BE2C (cell line): ENCODE results near the gene MLC1. TPM values are rescaled to one million over a fixed set of nuclear protein-coding genes. Genes with fewer than 3 reads are reported as not detected.

Experiments
- DNase-seq: peaks from one replicate; pipeline ENCODE4 v3.0.0-alpha.2; 2020
- H3K27me3 ChIP-seq: fragments of 250-450 bp; sonication (Bioruptor Pico); 2 replicates; pipeline ENCODE4 v1.5.1; 2020; ENCODE audit warnings: mild to moderate bottlenecking
- H3K36me3 ChIP-seq: fragments of 250-450 bp; sonication (Bioruptor Pico); 2 replicates; pipeline ENCODE4 v1.5.1; 2020; ENCODE audit warnings: mild to moderate bottlenecking
- H3K4me1 ChIP-seq: fragments of 250-450 bp; sonication (Bioruptor Pico); 2 replicates; pipeline ENCODE4 v1.5.1; 2020
- H3K4me3 ChIP-seq: 2 replicates; pipeline ENCODE4 v1.5.1; 2011; ENCODE audit warnings: low read depth, low read length
- H3K9me3 ChIP-seq: fragments of 250-450 bp; sonication (Bioruptor Pico); 2 replicates; pipeline ENCODE4 v1.5.1; 2020
- polyA plus RNA-seq: library from polyadenylated mRNA; unstranded; fragments of >200 nt; gene quantifications from one replicate; pipeline ENCODE4 v1.2.1, GENCODE V29; 2012; ENCODE audit warnings: low read depth, missing spikeins; ENCODE audit not compliant: insufficient read length, insufficient read depth
- TF ChIP-seq, protein P1 (sequence below): IDR thresholded peaks from 2 replicates; pipeline ENCODE4 v1.5.1; 2012; ENCODE audit warnings: mild to moderate bottlenecking, low read depth, low read length

MLC1 gene
- polyA plus RNA-seq: not detected

- TF ChIP-seq, protein P1, sequence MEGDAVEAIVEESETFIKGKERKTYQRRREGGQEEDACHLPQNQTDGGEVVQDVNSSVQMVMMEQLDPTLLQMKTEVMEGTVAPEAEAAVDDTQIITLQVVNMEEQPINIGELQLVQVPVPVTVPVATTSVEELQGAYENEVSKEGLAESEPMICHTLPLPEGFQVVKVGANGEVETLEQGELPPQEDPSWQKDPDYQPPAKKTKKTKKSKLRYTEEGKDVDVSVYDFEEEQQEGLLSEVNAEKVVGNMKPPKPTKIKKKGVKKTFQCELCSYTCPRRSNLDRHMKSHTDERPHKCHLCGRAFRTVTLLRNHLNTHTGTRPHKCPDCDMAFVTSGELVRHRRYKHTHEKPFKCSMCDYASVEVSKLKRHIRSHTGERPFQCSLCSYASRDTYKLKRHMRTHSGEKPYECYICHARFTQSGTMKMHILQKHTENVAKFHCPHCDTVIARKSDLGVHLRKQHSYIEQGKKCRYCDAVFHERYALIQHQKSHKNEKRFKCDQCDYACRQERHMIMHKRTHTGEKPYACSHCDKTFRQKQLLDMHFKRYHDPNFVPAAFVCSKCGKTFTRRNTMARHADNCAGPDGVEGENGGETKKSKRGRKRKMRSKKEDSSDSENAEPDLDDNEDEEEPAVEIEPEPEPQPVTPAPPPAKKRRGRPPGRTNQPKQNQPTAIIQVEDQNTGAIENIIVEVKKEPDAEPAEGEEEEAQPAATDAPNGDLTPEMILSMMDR: no peak
- Histone ChIP-seq H3K9me3 (no peaks in the 10 kb centered on the region), H3K4me3 (no peak within 1 kb of the TSS), H3K36me3 (no peaks in the 10 kb centered on the region), H3K27me3 (no peaks in the 10 kb centered on the region), H3K4me1 (no peaks in the 10 kb centered on the region)
- no peak for DNase-seq
Measured at GRCh38 chr22:50085211-50085972, at the start of gene MLC1. Gene MLC1, minus strand, starts transcription at chr22:50085426. Its CDS starts 524 bp downstream, at chr22:50084902.

DNA sequence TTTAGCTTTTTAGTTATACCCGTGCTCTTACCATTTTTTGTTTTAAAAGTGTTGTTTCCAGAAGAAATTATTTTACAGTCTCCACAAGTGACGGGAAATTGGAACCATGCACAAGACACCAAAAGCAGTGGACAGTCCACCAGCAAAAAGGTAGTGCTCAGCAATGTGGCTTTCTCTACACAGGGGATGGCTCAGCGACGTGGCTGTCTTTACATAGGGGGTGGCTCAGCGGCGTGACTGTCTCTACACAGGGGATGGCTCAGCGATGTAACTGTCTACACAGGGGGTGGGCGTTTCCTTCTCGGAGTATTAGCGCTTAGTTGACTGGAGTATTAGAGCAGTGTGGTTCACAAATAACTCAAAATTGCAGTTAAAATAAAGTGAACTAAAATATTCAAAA is 49.3 kb upstream of the MLC1 start:
- no peaks in the 10 kb centered on the region for H3K9me3 ChIP-seq
- DNase-seq: no peak
- H3K27me3 ChIP-seq: no peaks in the 10 kb centered on the region
- TF ChIP-seq, protein P1: no peak
- no peak overlapping the region for H3K4me3 ChIP-seq
- no peaks in the 10 kb centered on the region for H3K36me3 ChIP-seq
- no peaks in the 10 kb centered on the region for H3K4me1 ChIP-seq

- TF ChIP-seq, protein P1: no peak
- no peak overlapping the region for H3K4me3 ChIP-seq
- DNase-seq: no peak
- no peaks in the 10 kb centered on the region for H3K27me3 ChIP-seq
- H3K9me3 ChIP-seq: no peaks in the 10 kb centered on the region
- no peaks in the 10 kb centered on the region for H3K4me1 ChIP-seq
- H3K36me3 ChIP-seq: no peaks in the 10 kb centered on the region
Measured at GRCh38 chr22:50131894-50132293, 46.7 kb upstream of the MLC1 start.

- H3K9me3 ChIP-seq: no peaks in the 10 kb centered on the region
- TF ChIP-seq, protein P1: no peak
- no peak overlapping the region for H3K4me3 ChIP-seq
- H3K36me3 ChIP-seq: no peaks in the 10 kb centered on the region
- H3K4me1 ChIP-seq: no peaks in the 10 kb centered on the region
- no peak for DNase-seq
- H3K27me3 ChIP-seq: no peaks in the 10 kb centered on the region
Measured at GRCh38 chr22:50129121-50129736, 44.0 kb upstream of the MLC1 start.

- Histone ChIP-seq H3K36me3 (no peaks in the 10 kb centered on the region), H3K27me3 (no peaks in the 10 kb centered on the region), H3K4me1 (no peaks in the 10 kb centered on the region), H3K4me3 (no peak overlapping the region), H3K9me3 (peaks cover 3% of the 10 kb centered on the region; the same call in 1 of the 2 replicates)
- no peak for DNase-seq
- TF ChIP-seq, protein P1: no peak
Measured at GRCh38 chr22:50125029-50125428, 39.8 kb upstream of the MLC1 start.

- peaks cover 3% of the 10 kb centered on the region; the same call in 1 of the 2 replicates for H3K9me3 ChIP-seq
- H3K36me3 ChIP-seq: no peaks in the 10 kb centered on the region
- no peak for DNase-seq
- TF ChIP-seq, protein P1: no peak
- H3K4me1 ChIP-seq: no peaks in the 10 kb centered on the region
- no peak overlapping the region for H3K4me3 ChIP-seq
- H3K27me3 ChIP-seq: no peaks in the 10 kb centered on the region
Measured at GRCh38 chr22:50123119-50123518, 37.9 kb upstream of the MLC1 start.
